ENCODE results near the gene ARFGEF3.

Gene ARFGEF3

GRCh38 chr6:138184230-138184629 is 22.5 kb downstream of the ARFGEF3 start:
- no peak for ATAC-seq (ENCODE audit: low read depth)
- Mint-ChIP-seq H3K4me3 (no peak overlapping the region), H3K36me3 (no peaks in the 10 kb centered on the region), H3K4me1 (no peaks in the 10 kb centered on the region), H3K9me3 (peaks cover 4% of the 10 kb centered on the region), H3K27ac (no peak overlapping the region), H3K27me3 (peaks cover 11% of the 10 kb centered on the region)
- no peak for DNase-seq (ENCODE audit: low spot score in 2 of 2)

- ATAC-seq (ENCODE audit: low read depth) (no peak), DNase-seq (ENCODE audit: low spot score in 2 of 2) (no peak)
- Mint-ChIP-seq H3K4me1 (no peaks in the 10 kb centered on the region), H3K36me3 (no peaks in the 10 kb centered on the region), H3K27me3 (peaks cover 14% of the 10 kb centered on the region), H3K4me3 (no peak overlapping the region), H3K9me3 (no peaks in the 10 kb centered on the region), H3K27ac (no peak overlapping the region)
These were observed 25.4 kb downstream of the ARFGEF3 start for GRCh38 chr6:138187156-138187555.

DNA sequence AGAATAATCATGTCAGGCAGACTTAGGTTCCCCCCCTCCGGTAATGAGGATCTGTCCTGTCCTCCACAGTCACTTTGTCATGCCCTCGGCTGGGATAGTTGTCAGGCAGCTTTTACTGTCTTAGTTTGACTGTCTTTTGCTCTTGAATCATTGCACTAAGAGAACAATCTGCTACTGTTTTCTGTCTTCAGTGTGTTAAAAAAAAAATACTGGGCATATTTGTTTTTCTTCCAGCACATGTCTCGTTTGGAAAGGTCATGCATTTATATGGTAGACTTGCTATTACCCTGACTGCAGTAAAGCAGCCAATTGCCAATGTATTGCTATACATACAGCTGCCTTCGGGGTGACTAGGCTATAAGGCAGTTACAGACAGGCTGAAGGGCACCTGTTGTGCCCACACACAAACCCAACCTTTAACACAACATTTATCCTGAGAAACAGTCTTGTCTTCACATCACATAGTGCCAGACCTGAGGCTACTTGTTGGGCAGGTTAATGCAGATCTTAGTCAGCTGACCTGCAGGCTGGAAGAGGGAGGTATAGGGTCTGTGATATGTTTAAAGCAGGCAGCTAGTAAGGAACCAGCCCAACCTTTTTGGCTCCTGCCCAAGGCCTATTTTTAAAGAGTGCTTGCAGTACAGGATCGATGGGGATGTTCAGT is 26.7 kb downstream of the ARFGEF3 start:
- no peak overlapping the region for H3K27ac Mint-ChIP-seq
- ATAC-seq (ENCODE audit: low read depth) (no peak), DNase-seq (ENCODE audit: low spot score in 2 of 2) (no peak)
- no peak overlapping the region for H3K4me3 Mint-ChIP-seq
- H3K9me3 Mint-ChIP-seq: no peaks in the 10 kb centered on the region
- H3K36me3 Mint-ChIP-seq: no peaks in the 10 kb centered on the region
- H3K27me3 Mint-ChIP-seq: peaks cover 12% of the 10 kb centered on the region
- H3K4me1 Mint-ChIP-seq: no peaks in the 10 kb centered on the region

GRCh38 chr6:138194287-138194686 is 32.5 kb downstream of the ARFGEF3 start:
- ATAC-seq (ENCODE audit: low read depth) (no peak), DNase-seq (ENCODE audit: low spot score in 2 of 2) (no peak)
- Mint-ChIP-seq H3K27me3 (peaks cover 15% of the 10 kb centered on the region), H3K9me3 (no peaks in the 10 kb centered on the region), H3K27ac (no peak overlapping the region), H3K4me3 (no peak overlapping the region), H3K36me3 (no peaks in the 10 kb centered on the region), H3K4me1 (no peaks in the 10 kb centered on the region)

DNA sequence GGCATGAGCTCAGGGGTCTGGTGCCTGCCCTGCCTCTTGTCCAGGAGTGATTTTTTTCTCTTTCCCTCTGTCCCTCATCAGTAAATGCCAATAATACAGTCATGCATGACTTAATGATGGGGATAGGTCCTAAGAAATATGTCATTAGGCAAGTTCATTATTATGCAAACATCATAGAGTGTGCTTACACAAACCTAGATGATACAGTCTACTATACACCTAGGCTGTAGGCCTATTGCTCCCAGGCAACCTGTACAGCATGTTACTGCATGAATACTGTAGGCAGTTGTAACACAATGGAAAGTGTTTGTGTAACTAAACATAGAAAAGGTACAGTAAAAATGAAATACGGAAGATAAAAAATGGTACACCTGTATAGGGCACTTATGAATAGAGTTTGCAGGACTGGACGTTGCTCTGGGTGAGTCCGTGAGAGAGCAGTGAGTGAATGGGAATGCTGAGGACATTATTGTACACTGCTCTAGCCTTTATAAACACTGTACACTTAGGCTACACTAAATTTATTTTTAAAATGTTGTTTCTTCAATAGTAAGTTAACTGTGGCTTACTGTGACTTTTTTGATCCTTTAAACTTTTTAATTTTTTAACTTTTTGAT is 34.5 kb downstream of the ARFGEF3 start:
- Mint-ChIP-seq H3K9me3 (peaks cover 1% of the 10 kb centered on the region), H3K27ac (no peak overlapping the region), H3K27me3 (peaks cover 18% of the 10 kb centered on the region), H3K4me1 (no peaks in the 10 kb centered on the region), H3K36me3 (no peaks in the 10 kb centered on the region), H3K4me3 (no peak overlapping the region)
- ATAC-seq (ENCODE audit: low read depth) (no peak), DNase-seq (ENCODE audit: low spot score in 2 of 2) (no peak)

DNA sequence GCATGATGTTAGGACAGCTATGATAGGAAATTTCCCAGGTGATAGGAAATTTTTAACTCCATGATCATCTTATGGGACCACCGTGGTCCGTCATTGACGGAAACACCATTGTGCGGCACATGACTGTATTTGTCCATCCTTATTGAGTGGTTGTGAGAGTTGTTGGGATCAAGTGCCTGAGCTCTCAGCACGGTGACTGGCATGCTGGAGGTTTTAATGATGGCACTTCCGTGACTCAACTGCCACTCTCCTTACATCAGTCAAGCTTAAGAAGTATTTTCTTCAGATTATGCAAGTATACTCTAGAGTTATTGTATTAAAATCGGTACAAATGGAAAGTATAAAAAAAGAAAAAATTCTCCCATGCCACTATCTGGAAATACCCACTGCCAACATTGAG is 35.8 kb downstream of the ARFGEF3 start:
- Mint-ChIP-seq H3K9me3 (peaks cover 4% of the 10 kb centered on the region), H3K4me1 (no peaks in the 10 kb centered on the region), H3K27ac (no peak overlapping the region), H3K27me3 (peaks cover 19% of the 10 kb centered on the region), H3K36me3 (no peaks in the 10 kb centered on the region), H3K4me3 (no peak overlapping the region)
- DNase-seq (ENCODE audit: low spot score in 2 of 2): no peak
- no peak for ATAC-seq (ENCODE audit: low read depth)

GRCh38 chr6:138198430-138199091 is 36.8 kb downstream of the ARFGEF3 start:
- no peak for ATAC-seq (ENCODE audit: low read depth)
- DNase-seq (ENCODE audit: low spot score in 2 of 2): no peak
- Mint-ChIP-seq H3K36me3 (no peaks in the 10 kb centered on the region), H3K9me3 (peaks cover 4% of the 10 kb centered on the region), H3K4me1 (no peaks in the 10 kb centered on the region), H3K27ac (no peak overlapping the region), H3K27me3 (peaks cover 17% of the 10 kb centered on the region), H3K4me3 (no peak overlapping the region)

- no peaks in the 10 kb centered on the region for H3K4me1 Mint-ChIP-seq
- peaks cover 4% of the 10 kb centered on the region for H3K9me3 Mint-ChIP-seq
- no peak overlapping the region for H3K4me3 Mint-ChIP-seq
- no peaks in the 10 kb centered on the region for H3K36me3 Mint-ChIP-seq
- ATAC-seq (ENCODE audit: low read depth): no peak
- no peak overlapping the region for H3K27ac Mint-ChIP-seq
- no peak for DNase-seq (ENCODE audit: low spot score in 2 of 2)
- peaks cover 11% of the 10 kb centered on the region for H3K27me3 Mint-ChIP-seq
These were observed 40.1 kb downstream of the ARFGEF3 start for GRCh38 chr6:138201836-138202235.

DNA sequence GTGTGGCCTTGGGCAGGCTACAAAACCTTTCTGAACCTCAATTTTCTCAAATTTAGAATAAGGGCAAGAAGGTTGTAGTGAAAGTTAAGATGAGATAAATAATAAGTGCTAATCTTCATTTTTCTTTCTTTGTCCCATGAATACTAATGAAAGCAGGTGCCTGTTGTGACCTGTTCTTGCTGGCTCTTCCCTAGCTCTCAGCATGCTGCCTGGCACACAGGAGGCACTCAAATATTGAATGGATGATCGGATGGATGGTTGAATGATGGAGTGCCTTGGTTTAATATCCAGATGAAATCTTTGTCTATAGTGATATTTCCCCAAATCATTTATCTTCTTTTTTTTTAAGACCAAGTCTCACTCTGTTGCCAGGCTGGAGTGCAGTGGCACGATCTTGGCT is 41.6 kb downstream of the ARFGEF3 start:
- DNase-seq (ENCODE audit: low spot score in 2 of 2) (no peak), ATAC-seq (ENCODE audit: low read depth) (no peak)
- no peak overlapping the region for H3K27ac Mint-ChIP-seq
- H3K27me3 Mint-ChIP-seq: peaks cover 11% of the 10 kb centered on the region
- H3K4me1 Mint-ChIP-seq: no peaks in the 10 kb centered on the region
- peaks cover 4% of the 10 kb centered on the region for H3K9me3 Mint-ChIP-seq
- H3K36me3 Mint-ChIP-seq: no peaks in the 10 kb centered on the region
- H3K4me3 Mint-ChIP-seq: no peak overlapping the region

GRCh38 chr6:138204303-138204702 is 42.6 kb downstream of the ARFGEF3 start:
- no peak overlapping the region for H3K4me3 Mint-ChIP-seq
- peaks cover 4% of the 10 kb centered on the region for H3K9me3 Mint-ChIP-seq
- H3K27me3 Mint-ChIP-seq: peaks cover 9% of the 10 kb centered on the region
- DNase-seq (ENCODE audit: low spot score in 2 of 2) (no peak), ATAC-seq (ENCODE audit: low read depth) (no peak)
- H3K4me1 Mint-ChIP-seq: no peaks in the 10 kb centered on the region
- H3K27ac Mint-ChIP-seq: no peak overlapping the region
- no peaks in the 10 kb centered on the region for H3K36me3 Mint-ChIP-seq

GRCh38 chr6:138204792-138205384 is 43.1 kb downstream of the ARFGEF3 start:
- Mint-ChIP-seq H3K9me3 (peaks cover 4% of the 10 kb centered on the region), H3K4me3 (no peak overlapping the region), H3K27ac (no peak overlapping the region), H3K4me1 (no peaks in the 10 kb centered on the region), H3K27me3 (peaks cover 10% of the 10 kb centered on the region), H3K36me3 (no peaks in the 10 kb centered on the region)
- DNase-seq (ENCODE audit: low spot score in 2 of 2): no peak
- no peak for ATAC-seq (ENCODE audit: low read depth)

DNA sequence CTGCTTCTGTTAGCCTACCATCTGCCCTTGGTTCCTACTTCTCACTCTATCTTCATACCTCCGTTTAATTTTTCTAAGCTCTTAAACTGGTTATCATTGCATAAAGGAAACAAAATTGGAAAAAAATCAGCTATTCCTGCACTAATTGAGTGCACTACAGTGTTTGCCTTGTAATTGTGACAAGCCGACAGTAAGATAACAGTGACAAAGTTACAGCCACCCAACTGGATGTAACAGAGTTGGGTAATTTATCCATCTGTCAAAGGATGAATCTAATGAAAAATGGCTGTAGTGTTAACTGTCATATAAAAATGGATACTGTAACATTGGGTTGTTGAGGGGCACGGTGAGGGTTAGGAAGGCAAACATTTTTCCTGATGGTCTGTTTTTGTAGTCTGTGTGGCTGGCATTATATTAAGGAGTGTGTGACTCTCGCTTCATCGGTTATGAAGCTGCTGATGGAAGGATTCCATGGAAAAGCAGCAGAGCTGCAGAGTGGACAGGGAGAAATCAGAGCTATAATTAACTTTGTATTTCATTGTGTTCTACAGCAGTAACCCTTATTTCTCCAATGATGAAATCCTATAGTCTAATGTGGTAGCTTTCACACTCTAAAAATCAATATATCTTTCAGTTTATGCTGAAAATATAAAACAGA is 43.8 kb downstream of the ARFGEF3 start:
- no peak for DNase-seq (ENCODE audit: low spot score in 2 of 2)
- Mint-ChIP-seq H3K27ac (no peak overlapping the region), H3K9me3 (peaks cover 4% of the 10 kb centered on the region), H3K27me3 (peaks cover 11% of the 10 kb centered on the region), H3K4me3 (no peak overlapping the region), H3K4me1 (no peaks in the 10 kb centered on the region), H3K36me3 (no peaks in the 10 kb centered on the region)
- ATAC-seq (ENCODE audit: low read depth): no peak

GRCh38 chr6:138206862-138207261 is 45.1 kb downstream of the ARFGEF3 start:
- ATAC-seq (ENCODE audit: low read depth) (no peak), DNase-seq (ENCODE audit: low spot score in 2 of 2) (no peak)
- H3K27ac Mint-ChIP-seq: no peak overlapping the region
- no peaks in the 10 kb centered on the region for H3K9me3 Mint-ChIP-seq
- H3K4me3 Mint-ChIP-seq: no peak overlapping the region
- peaks cover 3% of the 10 kb centered on the region for H3K27me3 Mint-ChIP-seq
- H3K4me1 Mint-ChIP-seq: no peaks in the 10 kb centered on the region
- H3K36me3 Mint-ChIP-seq: no peaks in the 10 kb centered on the region

DNA sequence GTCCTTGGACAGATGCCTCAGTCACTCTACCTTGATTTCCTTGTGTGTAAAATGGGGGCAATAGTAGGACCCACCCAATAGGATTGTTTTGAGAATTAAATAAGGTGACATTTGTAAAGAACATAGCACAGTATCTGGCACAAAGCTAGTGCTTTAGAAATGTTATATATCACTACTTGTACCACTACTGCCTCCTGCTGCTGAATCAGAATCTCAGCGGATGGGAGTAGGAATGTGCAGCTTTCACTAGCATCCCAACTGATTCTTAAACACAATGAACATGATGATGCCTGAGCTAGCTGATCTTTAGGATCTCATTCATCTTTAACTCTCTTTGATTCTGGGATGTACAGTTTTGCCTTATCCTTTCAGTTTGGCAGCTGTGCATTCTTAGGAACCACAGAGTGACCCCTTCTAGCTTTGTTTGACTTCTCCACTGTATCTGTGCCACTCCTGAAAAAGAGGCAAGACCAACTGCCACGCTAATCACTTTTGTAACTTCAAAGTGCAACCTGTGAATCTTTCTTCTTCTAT is 49.4 kb downstream of the ARFGEF3 start:
- no peaks in the 10 kb centered on the region for H3K9me3 Mint-ChIP-seq
- DNase-seq (ENCODE audit: low spot score in 2 of 2) (no peak), ATAC-seq (ENCODE audit: low read depth) (no peak)
- no peaks in the 10 kb centered on the region for H3K4me1 Mint-ChIP-seq
- H3K36me3 Mint-ChIP-seq: no peaks in the 10 kb centered on the region
- H3K27me3 Mint-ChIP-seq: peaks cover 7% of the 10 kb centered on the region
- no peak overlapping the region for H3K4me3 Mint-ChIP-seq
- H3K27ac Mint-ChIP-seq: no peak overlapping the region
